Dermis microvascular lymphatic vessel endothelial cell (primary cell): ENCODE results near the gene C2orf15. TPM values are rescaled to one million over a fixed set of nuclear protein-coding genes. Genes with fewer than 3 reads are reported as not detected.
A peak's percentile ranks its signal among the peaks of the same experiment; 100 is the strongest.
"Not testable (repeated sequence)": the region's sequence is repeated elsewhere in the genome, so short reads cannot be mapped to it uniquely, and the experiment has no call there.

Source experiments
- DNase-seq, 2 donors: peaks; one replicate each; pipeline versions ENCODE4 v3.0.0 to v3.0.0-alpha.2; 2010; ENCODE audit warnings: low read depth in 2 of 2
- total RNA-seq: library from RNA; depleted of rRNA; stranded (reverse); fragments of >200 nt; gene quantifications from 2 replicates; pipeline ENCODE4 v1.2.1, GENCODE V29; 2014

Gene C2orf15
- total RNA-seq, 1 donor from 2014 or later: 0.13 TPM

- no peak for DNase-seq
These were observed 24.7 kb downstream of the C2orf15 start for GRCh38 chr2:99166218-99166617.

- no peak for DNase-seq
These were observed 28.0 kb downstream of the C2orf15 start for GRCh38 chr2:99169534-99169933.

- DNase-seq: no peak
These were observed 30.1 kb downstream of the C2orf15 start for GRCh38 chr2:99171377-99172140.

- peak; percentile 96 to 97 for DNase-seq
These were observed 39.5 kb downstream of the C2orf15 start, which contains the start of the genes MITD1 and MRPL30 for GRCh38 chr2:99180755-99181623. TSS of gene MITD1 (minus strand) at chr2:99181058. CDS start at chr2:99180981, 77 bp downstream. TSS of gene MRPL30 (plus strand) at chr2:99181184. CDS start at chr2:99186204, 5,020 bp downstream.

GRCh38 chr2:99181624-99182000 is 40.1 kb downstream of the C2orf15 start:
- DNase-seq: peak in 1 of 2 donors; percentile 2

GRCh38 chr2:99183025-99183424 is 41.5 kb downstream of the C2orf15 start:
- DNase-seq: no peak

GRCh38 chr2:99184811-99185210 is 43.3 kb downstream of the C2orf15 start:
- no peak for DNase-seq

- DNase-seq: no peak
These were observed 45.5 kb downstream of the C2orf15 start for GRCh38 chr2:99187011-99187410.

- no peak for DNase-seq
These were observed 46.9 kb downstream of the C2orf15 start for GRCh38 chr2:99188357-99188756.

GRCh38 chr2:99190548-99190947 is 49.0 kb downstream of the C2orf15 start:
- DNase-seq: no peak

- DNase-seq: not testable (repeated sequence)
These were observed 50.9 kb downstream of the C2orf15 start for GRCh38 chr2:99192364-99192763.

GRCh38 chr2:99198103-99198841 is 56.8 kb downstream of the C2orf15 start:
- no peak for DNase-seq

GRCh38 chr2:99200076-99200800 is 58.7 kb downstream of the C2orf15 start:
- no peak for DNase-seq

Other genes starting within 250 kb of the C2orf15 start
- 0.76 and 3.0 TPM in 2 replicates for gene CRACDL, start 205.5 kb upstream of the C2orf15 start, total RNA-seq
- gene TSGA10, start 13.2 kb downstream of the C2orf15 start, total RNA-seq: 1.3 and 1.7 TPM in 2 replicates
- gene LIPT1, start 13.3 kb downstream of the C2orf15 start, total RNA-seq: 3.1 and 5.3 TPM in 2 replicates
- 12.3 and 14.2 TPM in 2 replicates for gene MITD1, start 39.4 kb downstream of the C2orf15 start, total RNA-seq
- 27.2 and 32.1 TPM in 2 replicates for gene MRPL30, start 39.5 kb downstream of the C2orf15 start, total RNA-seq
- not detected in 2 replicates for gene LYG2, start 114.0 kb downstream of the C2orf15 start, total RNA-seq
- 0.13 and 0.51 TPM in 2 replicates for gene LYG1, start 159.5 kb downstream of the C2orf15 start, total RNA-seq
- gene TXNDC9, start 194.6 kb downstream of the C2orf15 start, total RNA-seq: 62.3 and 65.5 TPM in 2 replicates
- 16.7 and 22.6 TPM in 2 replicates for gene EIF5B, start 195.7 kb downstream of the C2orf15 start, total RNA-seq